K562 (cell line): ENCODE measurements around the gene WDR55. TPM values are rescaled to one million over a fixed set of nuclear protein-coding genes. Genes with fewer than 3 reads are reported as not detected.
A peak's percentile ranks its signal among the peaks of the same experiment; 100 is the strongest.

ENCODE experiments used
- BRF2 ChIP-seq: IDR thresholded peaks from 3 replicates; pipeline ENCODE4 v1.6.1; 2011; ENCODE audit warnings: borderline replicate concordance, mild to moderate bottlenecking; ENCODE audit not compliant: insufficient read length, insufficient read depth
- E2F4 ChIP-seq: sonication (generic); formaldehyde crosslinking; IDR thresholded peaks from 2 replicates; pipeline ENCODE4 v1.8.0; 2022; ENCODE audit warnings: mild to moderate bottlenecking, low read depth, missing genetic modification reagents
- GTF2A2 ChIP-seq: IDR thresholded peaks from 2 replicates; pipeline ENCODE4 v1.6.1; 2016; ENCODE audit warnings: mild to moderate bottlenecking, missing genetic modification characterization, missing compliant biosample characterization
- MLX ChIP-seq, 2 experiments: fragments of 450-650 bp in 1 of 2; sonication (generic) in 1 of 2; formaldehyde crosslinking; conservative IDR thresholded peaks; 2 replicates each; pipeline versions ENCODE4 v1.4.0 to v1.8.1; 2020 to 2022; ENCODE audit warnings: mild to moderate bottlenecking in 1 of 2, missing genetic modification reagents in 1 of 2
- NFATC3 ChIP-seq: fragments of 450-650 bp; IDR thresholded peaks from 2 replicates; pipeline ENCODE4 v1.6.1; 2017; ENCODE audit warnings: mild to moderate bottlenecking
- NFRKB ChIP-seq: fragments of 450-650 bp; IDR thresholded peaks from 2 replicates; pipeline ENCODE4 v1.6.1; 2016; ENCODE audit warnings: low read depth
- POLR3G ChIP-seq: IDR thresholded peaks from 2 replicates; pipeline ENCODE4 v1.6.1; 2011; ENCODE audit not compliant: insufficient read length, insufficient replicate concordance; ENCODE audit errors: extremely low read depth
- RBFOX2 ChIP-seq: fragments of 200-400 bp; formaldehyde crosslinking; IDR thresholded peaks from 2 replicates; pipeline ENCODE4 v1.6.1; 2017; ENCODE audit warnings: low read depth, mild to moderate bottlenecking, low read length, moderate library complexity
- RFX5 ChIP-seq: IDR thresholded peaks from 2 replicates; pipeline ENCODE4 v1.6.1; 2011; ENCODE audit warnings: low read depth, mild to moderate bottlenecking, improper control_type of control experiment, low read length
- SAP30 ChIP-seq: fragments of 200-600 bp; sonication (generic); IDR thresholded peaks from 2 replicates; pipeline ENCODE4 v1.6.1; 2012; ENCODE audit warnings: borderline replicate concordance, low read depth, mild to moderate bottlenecking, moderate library complexity, low read length, control low read depth, inconsistent platforms; ENCODE audit not compliant: insufficient read depth, poor library complexity, severe bottlenecking
- polyA plus RNA-seq, 8 experiments: library from polyadenylated mRNA; depleted of rRNA in 4 of 8; stranded (reverse) in 5 of 8; unstranded in 3 of 8; fragments of >200 nt; fragmentation: Nextera tagmentation in 2 of 8; fragmentation: Illumina TruSeq in 1 of 8; extraction: Ambion mirVana in 2 of 8; extraction: Trizol in 1 of 8; gene quantifications; 2 replicates each; pipeline versions ENCODE4 v1.2.1 to v1.2.3, GENCODE V29; 2011 to 2014; ENCODE audit warnings: inconsistent platforms in 1 of 8, missing spikeins in 1 of 8
- total RNA-seq, 7 experiments: library from RNA; depleted of rRNA in 6 of 7; stranded (reverse); fragments of >200 nt in 6 of 7; fragmentation: Illumina TruSeq in 2 of 7; extraction: Trizol in 2 of 7; gene quantifications; 2 replicates each; pipeline versions ENCODE4 v1.2.1 to v1.2.3, GENCODE V29; 2011 to 2021; ENCODE audit warnings: low replicate concordance in 1 of 7
- TF ChIP-seq, protein P1 (sequence below): sonication (generic); formaldehyde crosslinking; IDR thresholded peaks from 2 replicates; pipeline ENCODE4 v1.8.0; 2022; ENCODE audit warnings: missing genetic modification reagents, mild to moderate bottlenecking, borderline replicate concordance
- TF ChIP-seq, protein P2 (sequence below): sonication (generic); formaldehyde crosslinking; IDR thresholded peaks from 2 replicates; pipeline ENCODE4 v1.8.1; 2023; ENCODE audit warnings: missing genetic modification reagents, mild to moderate bottlenecking, borderline replicate concordance
- TF ChIP-seq, protein P3 (sequence below): sonication (generic); formaldehyde crosslinking; IDR thresholded peaks from 2 replicates; pipeline ENCODE4 v1.8.1; 2023; ENCODE audit warnings: mild to moderate bottlenecking, missing genetic modification reagents

WDR55 gene
- total and polyA plus RNA-seq, 9 of the 15 experiments (the other 6 are each of a cell fraction or from before 2014, with no cell fraction given) = 5.2 to 45.0 (median 29.3) TPM

- TF ChIP-seq, protein P1, sequence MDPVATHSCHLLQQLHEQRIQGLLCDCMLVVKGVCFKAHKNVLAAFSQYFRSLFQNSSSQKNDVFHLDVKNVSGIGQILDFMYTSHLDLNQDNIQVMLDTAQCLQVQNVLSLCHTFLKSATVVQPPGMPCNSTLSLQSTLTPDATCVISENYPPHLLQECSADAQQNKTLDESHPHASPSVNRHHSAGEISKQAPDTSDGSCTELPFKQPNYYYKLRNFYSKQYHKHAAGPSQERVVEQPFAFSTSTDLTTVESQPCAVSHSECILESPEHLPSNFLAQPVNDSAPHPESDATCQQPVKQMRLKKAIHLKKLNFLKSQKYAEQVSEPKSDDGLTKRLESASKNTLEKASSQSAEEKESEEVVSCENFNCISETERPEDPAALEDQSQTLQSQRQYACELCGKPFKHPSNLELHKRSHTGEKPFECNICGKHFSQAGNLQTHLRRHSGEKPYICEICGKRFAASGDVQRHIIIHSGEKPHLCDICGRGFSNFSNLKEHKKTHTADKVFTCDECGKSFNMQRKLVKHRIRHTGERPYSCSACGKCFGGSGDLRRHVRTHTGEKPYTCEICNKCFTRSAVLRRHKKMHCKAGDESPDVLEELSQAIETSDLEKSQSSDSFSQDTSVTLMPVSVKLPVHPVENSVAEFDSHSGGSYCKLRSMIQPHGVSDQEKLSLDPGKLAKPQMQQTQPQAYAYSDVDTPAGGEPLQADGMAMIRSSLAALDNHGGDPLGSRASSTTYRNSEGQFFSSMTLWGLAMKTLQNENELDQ (CRISPR knock-in tag) = no peak
- no peak for TF ChIP-seq RFX5
- TF ChIP-seq, protein P2, sequence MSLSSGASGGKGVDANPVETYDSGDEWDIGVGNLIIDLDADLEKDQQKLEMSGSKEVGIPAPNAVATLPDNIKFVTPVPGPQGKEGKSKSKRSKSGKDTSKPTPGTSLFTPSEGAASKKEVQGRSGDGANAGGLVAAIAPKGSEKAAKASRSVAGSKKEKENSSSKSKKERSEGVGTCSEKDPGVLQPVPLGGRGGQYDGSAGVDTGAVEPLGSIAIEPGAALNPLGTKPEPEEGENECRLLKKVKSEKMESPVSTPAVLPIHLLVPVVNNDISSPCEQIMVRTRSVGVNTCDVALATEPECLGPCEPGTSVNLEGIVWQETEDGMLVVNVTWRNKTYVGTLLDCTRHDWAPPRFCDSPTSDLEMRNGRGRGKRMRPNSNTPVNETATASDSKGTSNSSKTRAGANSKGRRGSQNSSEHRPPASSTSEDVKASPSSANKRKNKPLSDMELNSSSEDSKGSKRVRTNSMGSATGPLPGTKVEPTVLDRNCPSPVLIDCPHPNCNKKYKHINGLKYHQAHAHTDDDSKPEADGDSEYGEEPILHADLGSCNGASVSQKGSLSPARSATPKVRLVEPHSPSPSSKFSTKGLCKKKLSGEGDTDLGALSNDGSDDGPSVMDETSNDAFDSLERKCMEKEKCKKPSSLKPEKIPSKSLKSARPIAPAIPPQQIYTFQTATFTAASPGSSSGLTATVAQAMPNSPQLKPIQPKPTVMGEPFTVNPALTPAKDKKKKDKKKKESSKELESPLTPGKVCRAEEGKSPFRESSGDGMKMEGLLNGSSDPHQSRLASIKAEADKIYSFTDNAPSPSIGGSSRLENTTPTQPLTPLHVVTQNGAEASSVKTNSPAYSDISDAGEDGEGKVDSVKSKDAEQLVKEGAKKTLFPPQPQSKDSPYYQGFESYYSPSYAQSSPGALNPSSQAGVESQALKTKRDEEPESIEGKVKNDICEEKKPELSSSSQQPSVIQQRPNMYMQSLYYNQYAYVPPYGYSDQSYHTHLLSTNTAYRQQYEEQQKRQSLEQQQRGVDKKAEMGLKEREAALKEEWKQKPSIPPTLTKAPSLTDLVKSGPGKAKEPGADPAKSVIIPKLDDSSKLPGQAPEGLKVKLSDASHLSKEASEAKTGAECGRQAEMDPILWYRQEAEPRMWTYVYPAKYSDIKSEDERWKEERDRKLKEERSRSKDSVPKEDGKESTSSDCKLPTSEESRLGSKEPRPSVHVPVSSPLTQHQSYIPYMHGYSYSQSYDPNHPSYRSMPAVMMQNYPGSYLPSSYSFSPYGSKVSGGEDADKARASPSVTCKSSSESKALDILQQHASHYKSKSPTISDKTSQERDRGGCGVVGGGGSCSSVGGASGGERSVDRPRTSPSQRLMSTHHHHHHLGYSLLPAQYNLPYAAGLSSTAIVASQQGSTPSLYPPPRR (CRISPR knock-in tag) = no peak
- no peak for TF ChIP-seq GTF2A2 (tag)
- no peak; the same call in 1 of the 2 replicates for TF ChIP-seq NFRKB
- peak; percentile 96 for TF ChIP-seq RBFOX2
- no peak for TF ChIP-seq BRF2
- TF ChIP-seq, protein P3, sequence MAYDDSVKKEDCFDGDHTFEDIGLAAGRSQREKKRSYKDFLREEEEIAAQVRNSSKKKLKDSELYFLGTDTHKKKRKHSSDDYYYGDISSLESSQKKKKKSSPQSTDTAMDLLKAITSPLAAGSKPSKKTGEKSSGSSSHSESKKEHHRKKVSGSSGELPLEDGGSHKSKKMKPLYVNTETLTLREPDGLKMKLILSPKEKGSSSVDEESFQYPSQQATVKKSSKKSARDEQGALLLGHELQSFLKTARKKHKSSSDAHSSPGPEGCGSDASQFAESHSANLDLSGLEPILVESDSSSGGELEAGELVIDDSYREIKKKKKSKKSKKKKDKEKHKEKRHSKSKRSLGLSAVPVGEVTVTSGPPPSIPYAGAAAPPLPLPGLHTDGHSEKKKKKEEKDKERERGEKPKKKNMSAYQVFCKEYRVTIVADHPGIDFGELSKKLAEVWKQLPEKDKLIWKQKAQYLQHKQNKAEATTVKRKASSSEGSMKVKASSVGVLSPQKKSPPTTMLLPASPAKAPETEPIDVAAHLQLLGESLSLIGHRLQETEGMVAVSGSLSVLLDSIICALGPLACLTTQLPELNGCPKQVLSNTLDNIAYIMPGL (CRISPR knock-in tag) = peak; percentile 64; the same call in 1 of the 2 replicates
- no peak for TF ChIP-seq MLX (CRISPR knock-in tag; conservative IDR thresholded peaks at IDR 0.05)
- TF ChIP-seq POLR3G = no peak
- no peak for TF ChIP-seq NFATC3
- TF ChIP-seq E2F4 (CRISPR knock-in tag) = no peak
- peak; percentile 85 for TF ChIP-seq SAP30
Observed at GRCh38 chr5:140664359-140665119, at the start of gene WDR55 (continued).
